ENCODE measurements around the gene EGFR.
"Not testable (repeated sequence)": the region's sequence is repeated elsewhere in the genome, so short reads cannot be mapped to it uniquely, and the experiment has no call there.

Gene EGFR

GRCh38 chr7:55030314-55030713 is 11.5 kb downstream of the EGFR start:
- ChIA-PET CTCF (interaction anchor here (1.2 to 2.4 kb wide), 3 partner anchors 10 to 242 kb away, joined by 6 to 11 read pairs (median 11); no protein-coding TSS in a partner anchor), POLR2A (no interaction called here)
- TF ChIP-seq, protein P1, sequence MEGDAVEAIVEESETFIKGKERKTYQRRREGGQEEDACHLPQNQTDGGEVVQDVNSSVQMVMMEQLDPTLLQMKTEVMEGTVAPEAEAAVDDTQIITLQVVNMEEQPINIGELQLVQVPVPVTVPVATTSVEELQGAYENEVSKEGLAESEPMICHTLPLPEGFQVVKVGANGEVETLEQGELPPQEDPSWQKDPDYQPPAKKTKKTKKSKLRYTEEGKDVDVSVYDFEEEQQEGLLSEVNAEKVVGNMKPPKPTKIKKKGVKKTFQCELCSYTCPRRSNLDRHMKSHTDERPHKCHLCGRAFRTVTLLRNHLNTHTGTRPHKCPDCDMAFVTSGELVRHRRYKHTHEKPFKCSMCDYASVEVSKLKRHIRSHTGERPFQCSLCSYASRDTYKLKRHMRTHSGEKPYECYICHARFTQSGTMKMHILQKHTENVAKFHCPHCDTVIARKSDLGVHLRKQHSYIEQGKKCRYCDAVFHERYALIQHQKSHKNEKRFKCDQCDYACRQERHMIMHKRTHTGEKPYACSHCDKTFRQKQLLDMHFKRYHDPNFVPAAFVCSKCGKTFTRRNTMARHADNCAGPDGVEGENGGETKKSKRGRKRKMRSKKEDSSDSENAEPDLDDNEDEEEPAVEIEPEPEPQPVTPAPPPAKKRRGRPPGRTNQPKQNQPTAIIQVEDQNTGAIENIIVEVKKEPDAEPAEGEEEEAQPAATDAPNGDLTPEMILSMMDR (IDR thresholded peaks at IDR 0.05; ENCODE audit: insufficient read depth, low read length, missing control alignments), result no peak
- no peak for DNase-seq (ENCODE audit: low read depth, low spot score)
- no peak overlapping the region for H3K4me3 ChIP-seq (ENCODE audit: low read depth, low read length)

- TF ChIP-seq, protein P1 (IDR thresholded peaks at IDR 0.05; ENCODE audit: insufficient read depth, low read length, missing control alignments), result no peak
- H3K4me3 ChIP-seq (ENCODE audit: low read depth, low read length), result no peak overlapping the region
- CTCF ChIA-PET, result interaction anchor here (1.2 to 2.4 kb wide), 3 partner anchors 11 to 242 kb away, joined by 6 to 11 read pairs (median 11); no protein-coding TSS in a partner anchor
- POLR2A ChIA-PET, result no interaction called here
- no peak for DNase-seq (ENCODE audit: low read depth, low spot score)
These were observed 12.3 kb downstream of the EGFR start for GRCh38 chr7:55031075-55031474.

- ChIA-PET CTCF (no interaction called here), POLR2A (no interaction called here)
- H3K4me3 ChIP-seq (ENCODE audit: low read depth, low read length), result no peak overlapping the region
- no peak for DNase-seq (ENCODE audit: low read depth, low spot score)
- TF ChIP-seq, protein P1 (IDR thresholded peaks at IDR 0.05; ENCODE audit: insufficient read depth, low read length, missing control alignments), result no peak
These were observed 13.4 kb downstream of the EGFR start for GRCh38 chr7:55032069-55032699.

GRCh38 chr7:55033236-55033846 is 14.5 kb downstream of the EGFR start:
- ChIA-PET POLR2A (no interaction called here), CTCF (no interaction called here)
- no peak overlapping the region for H3K4me3 ChIP-seq (ENCODE audit: low read depth, low read length)
- DNase-seq (ENCODE audit: low read depth, low spot score), result no peak
- TF ChIP-seq, protein P1 (IDR thresholded peaks at IDR 0.05; ENCODE audit: insufficient read depth, low read length, missing control alignments), result no peak

GRCh38 chr7:55034776-55035175 is 16.0 kb downstream of the EGFR start:
- TF ChIP-seq, protein P1 (IDR thresholded peaks at IDR 0.05; ENCODE audit: insufficient read depth, low read length, missing control alignments), result no peak
- H3K4me3 ChIP-seq (ENCODE audit: low read depth, low read length), result no peak overlapping the region
- ChIA-PET CTCF (no interaction called here), POLR2A (no interaction called here)
- no peak for DNase-seq (ENCODE audit: low read depth, low spot score)

GRCh38 chr7:55035410-55035809 is 16.6 kb downstream of the EGFR start:
- POLR2A ChIA-PET; H3K4me3 ChIP-seq (ENCODE audit: low read depth, low read length); DNase-seq (ENCODE audit: low read depth, low spot score): not testable (repeated sequence)
- CTCF ChIA-PET, result interaction anchor here (1.5 to 2.4 kb wide), 3 partner anchors 10 to 219 kb away, joined by 4 to 24 read pairs (median 13); no protein-coding TSS in a partner anchor
